GM21723 (cell line): ENCODE results near the gene PKHD1.
"Not testable (repeated sequence)": the region's sequence is repeated elsewhere in the genome, so short reads cannot be mapped to it uniquely, and the experiment has no call there.

ENCODE experiments used
- ATAC-seq: cut with Tn5 transposase; IDR thresholded peaks from one replicate; pipeline ENCODE4 v1.9.1; 2021; ENCODE audit warnings: mild to moderate bottlenecking, moderate library complexity; ENCODE audit not compliant: unreplicated experiment

Gene PKHD1

DNA sequence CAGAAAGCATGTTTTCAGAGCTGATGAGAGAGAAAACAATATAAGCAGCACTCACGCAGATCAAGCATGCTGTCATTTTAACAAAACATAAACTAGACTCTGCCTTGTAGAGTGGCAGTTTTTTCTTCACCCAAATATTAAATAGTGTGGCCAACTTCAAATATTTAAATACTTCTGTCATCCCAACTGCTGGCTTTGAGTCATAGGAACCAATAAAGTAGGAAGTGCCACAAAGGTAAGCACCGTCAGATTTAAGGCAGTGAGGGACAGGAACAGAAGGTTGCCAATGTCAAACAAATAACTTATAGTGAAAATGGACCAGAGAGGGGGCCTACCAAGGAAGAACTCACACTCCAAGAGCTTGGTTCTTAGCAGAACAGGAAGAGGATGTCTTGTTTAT is 222.2 kb downstream of the PKHD1 start:
- no peak for ATAC-seq

DNA sequence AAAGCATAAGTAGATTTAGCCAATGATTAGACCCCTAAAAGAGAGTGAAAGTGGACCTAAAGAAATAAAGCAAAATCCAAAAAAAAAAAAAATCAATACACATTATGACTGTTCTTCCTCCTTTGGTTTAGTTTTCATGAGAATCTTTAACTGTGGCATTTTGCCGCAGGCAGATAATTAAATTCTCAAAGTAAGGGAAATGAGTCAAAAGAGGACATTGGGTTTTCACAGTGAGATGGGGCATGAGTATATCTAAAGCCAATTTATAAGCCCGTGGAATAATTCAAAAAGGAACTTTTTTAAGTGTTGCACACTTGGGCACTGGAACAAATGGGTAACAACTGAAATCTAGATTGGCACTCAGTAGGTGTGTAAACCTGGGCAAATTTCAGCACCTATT is 230.3 kb downstream of the PKHD1 start:
- no peak for ATAC-seq

DNA sequence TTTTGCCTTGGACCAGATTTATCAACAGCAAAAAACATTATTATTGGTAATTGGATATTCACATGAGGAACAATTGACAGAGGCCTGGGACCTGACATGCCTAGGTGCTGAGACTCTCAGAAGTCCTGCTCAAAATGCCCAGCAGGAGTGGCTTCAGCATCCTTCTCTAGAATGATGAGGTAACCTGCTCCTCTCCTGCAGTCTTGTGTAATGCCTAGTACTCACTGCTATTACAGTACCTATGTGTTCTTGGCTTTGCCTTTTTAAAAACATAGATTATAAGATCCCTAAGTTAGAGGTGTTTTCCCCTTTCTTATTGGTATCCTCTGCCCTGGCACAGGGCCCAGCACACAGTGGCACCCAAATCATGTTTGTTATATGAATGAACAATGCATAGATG is 230.9 kb downstream of the PKHD1 start:
- no peak for ATAC-seq

DNA sequence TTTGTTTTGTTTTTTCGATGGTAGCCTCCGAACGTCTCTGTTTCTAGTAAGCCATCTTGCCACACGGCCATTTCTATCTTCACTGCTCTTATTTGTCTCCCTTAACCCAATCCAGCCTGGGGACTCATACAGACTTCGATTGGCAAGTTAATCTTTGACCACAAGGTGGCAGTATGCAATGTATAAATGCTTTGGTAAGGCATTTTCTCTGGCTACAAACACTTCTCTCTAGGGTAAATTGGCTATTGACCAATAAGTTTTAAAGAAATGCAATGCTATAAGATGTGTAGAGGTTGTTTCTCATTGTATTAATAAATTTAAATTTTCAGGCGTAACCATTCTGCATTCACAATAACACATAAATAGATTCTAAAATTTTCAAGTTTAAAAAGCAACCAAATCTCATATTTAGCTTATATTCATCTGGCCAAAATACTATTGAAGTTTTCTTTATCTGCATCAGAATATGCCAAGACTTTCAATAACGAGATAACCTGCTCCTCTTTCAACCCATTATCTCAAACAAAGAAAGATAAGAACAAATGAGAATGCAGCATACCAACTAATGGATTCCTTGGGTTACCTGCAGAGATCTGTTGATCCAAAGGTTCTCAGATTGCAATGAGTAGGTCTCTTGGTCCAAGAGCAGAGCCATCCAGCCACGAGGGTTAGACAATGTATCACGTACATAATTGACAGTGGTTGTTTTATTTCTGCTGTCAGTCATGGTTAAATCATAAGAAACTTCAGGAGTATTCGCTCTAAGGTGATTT is 231.9 kb downstream of the PKHD1 start:
- peak; percentile 88 for ATAC-seq

GRCh38 chr6:51854876-51855275 is 232.5 kb downstream of the PKHD1 start:
- ATAC-seq = no peak

DNA sequence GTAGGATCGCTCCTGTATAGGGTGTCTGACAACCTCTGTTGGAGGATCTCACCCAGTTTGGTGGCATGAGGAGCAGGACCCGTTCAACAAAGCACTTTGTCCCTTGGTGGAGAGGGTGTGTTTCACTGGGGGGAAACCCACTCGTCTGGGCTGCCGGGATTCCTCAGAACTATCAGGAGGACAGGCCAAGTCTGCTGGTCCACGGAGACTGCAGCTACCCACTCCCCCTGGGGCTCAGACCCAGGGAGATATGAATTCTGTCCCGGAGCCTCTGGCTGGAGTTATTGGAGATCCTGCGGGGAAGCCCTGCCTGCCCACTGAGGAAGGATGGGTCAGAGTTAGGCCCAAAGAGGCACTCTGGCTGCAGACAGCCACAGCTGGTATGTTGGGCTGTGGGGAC is 233.1 kb downstream of the PKHD1 start:
- ATAC-seq = no peak

DNA sequence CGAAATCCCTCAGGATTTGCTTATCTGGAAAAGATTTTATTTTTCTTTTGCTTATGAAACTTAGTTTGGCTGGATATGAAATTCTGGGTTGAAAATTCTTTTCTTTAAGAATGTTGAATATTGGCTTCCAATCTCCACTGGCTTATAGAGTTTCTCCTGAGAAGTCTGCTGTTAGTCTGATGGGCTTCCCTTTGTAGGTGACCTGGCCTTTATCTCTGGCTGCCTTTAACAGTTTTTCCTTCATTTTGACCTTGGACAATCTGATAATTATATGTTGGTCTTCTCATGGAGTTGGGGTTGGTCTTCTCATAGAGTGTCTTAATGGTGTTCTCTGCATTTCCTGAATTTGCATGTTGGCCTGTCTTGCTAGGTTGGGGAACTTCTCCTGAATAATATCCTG is 234.3 kb downstream of the PKHD1 start:
- ATAC-seq = not testable (repeated sequence)

DNA sequence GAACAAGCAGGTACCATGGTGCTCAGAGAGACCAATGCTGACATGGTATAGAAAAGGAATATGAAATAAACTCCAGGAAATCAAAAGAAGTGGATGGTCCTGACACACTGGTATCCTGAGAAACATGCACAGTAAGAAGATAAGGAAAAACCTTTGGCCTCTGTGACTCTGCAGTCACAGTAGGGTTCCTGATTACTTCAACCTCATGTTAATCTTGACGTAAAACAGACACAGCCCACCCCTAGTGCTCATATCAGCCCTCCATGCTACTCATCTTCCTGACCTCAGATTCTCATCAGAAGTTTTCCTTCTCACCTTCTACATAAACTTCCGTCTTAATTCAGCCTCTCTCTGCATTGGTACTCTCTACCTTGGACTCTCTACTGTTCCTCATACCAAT is 240.9 kb downstream of the PKHD1 start:
- no peak for ATAC-seq

DNA sequence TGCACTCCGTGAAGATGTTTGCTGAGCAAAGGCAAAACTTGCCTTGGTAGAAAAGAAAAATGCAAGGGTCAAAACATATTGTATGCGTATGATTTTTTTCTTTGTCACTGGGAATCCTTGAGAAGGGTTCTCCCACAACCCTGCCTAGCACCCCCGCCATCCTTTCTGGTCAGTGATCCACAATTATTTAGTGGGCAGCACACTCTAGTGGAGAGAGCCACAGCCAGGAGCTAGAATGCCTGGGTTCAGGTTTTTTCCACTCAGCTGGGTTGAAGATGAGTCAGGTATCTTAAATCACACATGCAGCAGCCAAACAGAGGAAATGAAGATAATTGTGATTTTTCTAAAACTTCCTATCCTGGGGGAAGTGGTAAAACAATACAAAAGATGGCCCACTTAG is 243.1 kb downstream of the PKHD1 start:
- ATAC-seq = no peak

- ATAC-seq = no peak
Measured at GRCh38 chr6:51843456-51844056, 243.9 kb downstream of the PKHD1 start.

DNA sequence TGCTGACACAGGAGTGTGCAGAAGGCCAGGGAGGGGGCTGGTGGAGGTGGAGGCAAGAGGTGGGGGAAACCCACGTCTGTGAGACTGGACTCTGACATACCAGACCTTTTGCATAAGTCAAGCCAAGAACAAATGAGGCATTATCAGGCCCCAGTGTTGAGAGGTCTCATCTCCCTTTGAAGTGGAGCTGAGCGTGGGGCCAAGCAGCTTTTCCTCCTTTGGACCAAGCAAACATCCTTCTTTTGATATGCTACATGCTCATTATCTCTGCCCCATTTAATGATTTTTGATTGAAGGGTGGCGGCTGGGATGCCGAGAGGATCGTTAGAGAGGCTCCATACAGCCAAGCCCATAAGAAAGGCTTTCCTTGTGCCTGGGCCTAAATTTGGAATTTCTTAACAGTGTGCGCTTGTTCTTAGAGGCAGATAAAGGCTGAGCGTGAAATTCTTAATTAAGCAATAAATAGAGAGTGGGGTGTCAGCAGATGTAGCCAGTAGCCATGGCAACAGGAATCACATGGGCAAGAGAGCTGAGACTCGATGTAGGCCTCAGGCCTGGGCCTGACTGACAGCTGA is 244.5 kb downstream of the PKHD1 start:
- ATAC-seq = no peak

DNA sequence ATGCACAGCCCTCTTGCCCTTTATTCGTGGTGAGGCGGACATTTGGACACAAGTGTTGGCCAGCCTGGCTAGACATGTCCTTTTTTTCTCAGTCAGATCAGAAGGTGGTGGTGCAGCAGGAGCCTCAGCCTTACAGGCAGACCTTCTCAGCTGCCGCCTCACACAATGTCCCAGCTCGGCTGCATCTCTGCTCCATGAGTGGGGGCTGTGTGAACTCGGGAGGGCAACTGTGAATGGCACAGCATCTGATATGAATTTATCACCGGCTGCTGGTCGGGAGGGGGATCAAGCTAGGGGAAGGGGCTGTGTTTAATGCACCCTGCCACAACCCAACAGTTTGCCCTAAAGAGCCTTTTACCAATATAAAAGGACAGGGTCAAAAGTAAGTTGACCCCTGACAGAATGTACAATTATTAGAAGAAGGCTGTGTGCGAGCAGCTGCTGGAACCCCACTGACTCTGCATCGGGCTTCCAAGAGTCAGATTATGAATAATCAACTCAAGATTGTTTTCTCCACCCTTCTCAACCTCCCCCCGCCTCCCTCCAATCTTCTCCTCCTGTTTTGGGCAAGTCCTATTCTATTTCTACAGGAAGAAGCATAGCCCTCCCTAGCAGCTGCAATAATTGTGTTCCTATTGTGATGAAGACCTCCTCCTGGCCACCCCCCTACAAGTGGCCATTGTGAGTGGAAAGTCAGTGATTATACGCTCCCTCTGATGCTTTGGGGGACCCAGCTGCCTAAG is 245.2 kb downstream of the PKHD1 start:
- ATAC-seq = no peak

DNA sequence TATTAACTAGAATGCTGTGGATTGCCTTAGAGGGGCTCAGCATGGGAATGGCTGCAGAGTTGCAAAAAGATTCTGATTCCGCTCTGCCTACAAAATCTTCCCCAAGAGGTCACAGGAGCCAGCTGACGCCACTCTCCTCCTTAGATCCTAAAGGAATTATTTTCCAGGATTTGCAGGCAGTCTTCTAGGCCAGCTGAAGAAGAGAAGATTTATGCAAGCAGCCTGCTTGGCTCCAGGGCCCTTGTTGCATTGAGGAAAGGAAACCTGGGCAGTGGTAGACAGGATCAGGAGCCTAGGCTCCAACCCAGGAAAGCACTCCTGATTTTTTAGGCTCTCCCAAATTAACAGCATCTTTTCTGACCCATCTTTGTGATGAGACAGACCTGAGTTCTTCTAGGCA is 245.8 kb downstream of the PKHD1 start:
- ATAC-seq = no peak

GRCh38 chr6:51839726-51840374 is 247.6 kb downstream of the PKHD1 start:
- ATAC-seq = no peak

DNA sequence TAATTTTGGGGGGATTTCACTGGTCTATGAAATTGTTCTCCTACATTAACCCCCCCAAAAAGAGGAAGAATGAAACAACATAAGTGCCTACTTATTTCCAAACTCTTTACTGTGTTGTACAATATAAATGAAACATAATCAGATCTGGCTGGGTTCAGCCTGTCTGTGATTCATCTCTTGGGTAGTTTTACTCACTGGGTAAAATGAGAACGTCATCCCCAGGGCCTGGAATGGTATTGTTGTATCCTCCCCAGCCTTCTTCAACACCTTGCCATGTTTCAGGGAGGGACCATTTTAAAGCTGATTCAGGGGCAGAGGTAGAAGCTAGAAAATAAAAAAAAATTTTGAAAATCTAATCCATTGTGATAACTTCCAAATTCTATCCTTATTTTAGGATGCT is 256.7 kb downstream of the PKHD1 start:
- ATAC-seq = no peak

GRCh38 chr6:51827580-51827979 is 259.8 kb downstream of the PKHD1 start:
- ATAC-seq = no peak

DNA sequence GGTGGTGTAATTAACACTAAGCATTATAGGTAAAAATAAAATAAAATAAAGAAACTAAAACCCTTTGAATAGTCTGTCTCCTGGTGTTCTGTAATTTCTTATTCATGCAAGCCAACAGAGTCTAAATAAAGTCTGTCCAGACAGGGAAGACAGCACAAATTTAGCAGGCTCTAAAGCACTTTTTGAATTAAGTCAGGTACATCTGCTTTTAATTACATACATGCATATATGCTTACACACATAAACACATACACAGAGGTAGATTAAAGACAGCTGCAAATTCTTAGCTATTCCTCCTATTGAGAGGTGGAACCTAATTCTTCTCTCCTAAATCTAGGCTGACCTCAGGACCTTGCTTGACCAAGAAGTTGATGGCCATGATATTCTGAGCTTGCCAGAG is 262.5 kb downstream of the PKHD1 start:
- no peak for ATAC-seq

DNA sequence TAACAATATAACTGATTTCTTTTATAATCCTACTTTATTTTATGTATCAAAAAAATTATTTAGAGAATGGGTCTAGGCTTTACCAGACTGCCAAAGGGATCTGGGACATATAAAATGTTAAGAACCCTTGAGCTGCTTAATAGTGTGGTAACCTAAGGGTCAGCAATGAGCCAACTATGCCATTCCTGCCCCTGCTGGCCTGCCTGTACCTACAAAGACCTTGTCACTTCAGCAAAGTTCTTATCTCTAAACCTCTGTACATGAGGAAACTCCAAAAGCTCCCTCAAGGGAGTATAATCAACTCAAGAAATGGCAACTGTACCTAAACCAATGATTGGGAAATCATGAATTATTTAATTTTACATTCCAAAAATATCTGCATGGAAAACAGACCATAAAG is 266.9 kb downstream of the PKHD1 start:
- no peak for ATAC-seq

DNA sequence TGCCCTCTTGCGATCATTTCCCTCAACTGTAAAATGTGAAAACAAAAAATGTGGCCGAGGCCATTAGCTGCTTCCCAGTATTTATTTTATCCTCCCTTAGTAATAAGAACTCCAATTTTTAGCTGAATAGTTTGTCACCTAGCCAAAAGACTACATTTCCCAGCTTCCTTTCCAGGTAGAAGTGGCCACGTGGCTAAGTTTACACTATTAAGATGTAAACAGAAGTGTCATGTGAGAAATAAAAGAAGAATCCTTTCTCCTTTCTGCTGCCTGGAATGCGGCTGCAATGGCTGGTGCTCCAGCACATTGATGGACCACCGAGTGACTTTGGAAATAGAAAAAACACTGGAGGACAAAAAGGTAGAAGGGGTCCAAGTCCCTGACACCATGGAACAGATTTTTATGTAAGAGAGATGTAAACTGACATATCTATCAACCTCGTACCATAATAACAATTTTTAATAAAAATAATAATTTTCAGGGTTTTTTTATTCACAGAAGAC is 268.8 kb downstream of the PKHD1 start:
- ATAC-seq = no peak

DNA sequence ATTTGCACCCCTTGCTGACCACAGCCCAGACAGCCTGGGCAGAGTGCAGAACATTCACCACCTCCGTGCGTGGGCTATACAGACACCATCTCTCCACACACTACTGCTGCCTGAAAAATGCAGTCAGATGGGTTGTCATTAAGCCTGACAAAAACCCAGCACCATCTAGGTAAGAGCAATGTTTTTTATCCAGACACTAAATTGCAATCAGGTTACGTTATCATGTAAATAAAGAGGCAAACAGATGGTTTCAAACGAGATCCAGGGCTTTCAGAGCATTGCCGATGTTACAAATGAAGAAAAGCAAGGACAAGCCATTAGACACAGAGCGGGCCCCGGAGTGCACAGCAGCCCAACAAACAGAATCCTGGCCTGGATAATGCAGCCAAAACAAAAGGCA is 269.6 kb downstream of the PKHD1 start:
- ATAC-seq = no peak

GRCh38 chr6:51814418-51814817 is 273.0 kb downstream of the PKHD1 start:
- no peak for ATAC-seq
